8988T (cell line): ENCODE data around the gene IFNL3.
"Not testable (repeated sequence)": the region's sequence is repeated elsewhere in the genome, so short reads cannot be mapped to it uniquely, and the experiment has no call there.

ENCODE experiments used
- DNase-seq: peaks from one replicate; pipeline ENCODE4 v3.0.0; 2011

The IFNL3 gene

DNA sequence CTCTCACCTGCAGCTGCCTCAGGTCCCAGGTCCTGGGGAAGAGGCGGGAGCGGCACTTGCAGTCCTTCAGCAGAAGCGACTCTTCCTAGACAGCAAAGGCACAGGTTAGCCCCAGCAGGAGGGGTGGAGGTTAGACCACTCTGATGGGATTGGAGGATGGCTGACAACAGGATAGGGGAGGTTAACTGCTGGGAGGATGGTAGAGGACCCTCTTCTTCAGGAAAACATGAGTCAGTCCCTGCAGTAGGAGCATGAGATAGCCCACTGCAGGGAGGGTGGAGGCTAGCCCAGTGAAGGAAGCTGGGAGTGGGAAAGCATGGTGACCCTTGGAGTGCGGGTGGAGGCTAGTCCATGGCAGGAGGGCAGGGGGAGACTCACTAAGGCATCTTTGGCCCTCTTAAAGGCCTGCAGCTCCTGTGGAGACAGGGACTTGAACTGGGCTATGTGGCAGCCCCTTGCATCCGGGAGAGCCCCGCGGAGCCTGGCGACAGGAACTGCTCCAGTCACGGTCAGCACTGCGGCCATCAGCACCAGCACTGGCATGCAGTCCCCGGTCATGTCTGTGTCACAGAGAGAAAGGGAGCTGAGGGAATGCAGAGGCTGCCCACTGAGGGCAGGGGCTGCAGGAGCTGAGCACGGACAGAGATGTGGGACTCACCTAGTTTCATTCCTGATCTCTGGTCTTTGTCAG, at the start of gene IFNL3:
IFNL3 (minus strand) TSS at position 597 of the 691 bp plus-strand sequence; CDS start at position 558, 39 bp downstream.
- not testable (repeated sequence) for DNase-seq

DNA sequence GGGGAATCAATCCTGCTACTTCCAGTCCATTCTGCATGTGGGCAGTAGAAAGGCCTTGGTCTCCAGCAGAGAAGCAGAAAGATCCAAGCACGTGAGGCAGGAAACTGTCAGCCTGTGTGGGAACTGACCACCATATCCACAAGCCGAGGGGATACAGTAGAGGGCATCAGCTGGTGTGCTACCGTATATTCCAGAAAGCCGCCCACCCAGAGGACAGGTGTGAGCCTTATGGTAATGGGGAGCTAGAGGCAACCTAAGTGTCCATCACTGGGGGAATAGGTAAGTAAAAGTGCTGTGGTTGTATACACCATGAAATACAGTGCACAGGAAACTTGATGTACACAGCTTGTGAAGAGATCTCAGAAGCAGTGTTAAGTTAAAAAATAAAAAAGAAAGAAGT, 48.6 kb upstream of the IFNL3 start:
- DNase-seq, result no peak

DNA sequence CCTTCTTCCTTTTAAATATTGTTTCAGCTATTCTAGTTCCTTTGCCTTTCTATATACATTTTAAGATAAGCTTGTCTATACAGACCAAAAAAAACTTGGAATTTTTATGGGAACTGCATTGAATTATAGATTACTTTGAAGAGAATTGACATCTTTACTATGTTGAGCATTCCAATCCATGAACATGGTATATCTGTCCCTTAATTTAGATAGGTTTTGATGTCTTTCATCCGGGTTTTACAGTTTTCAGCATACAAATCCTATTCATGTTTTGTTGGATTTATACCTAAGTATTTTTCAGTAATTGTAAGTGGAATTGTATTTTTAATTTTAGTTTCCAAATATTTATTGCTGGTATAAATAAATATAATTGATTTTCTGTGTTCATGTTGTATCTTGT, 39.2 kb upstream of the IFNL3 start:
- DNase-seq, result peak; percentile 1

DNA sequence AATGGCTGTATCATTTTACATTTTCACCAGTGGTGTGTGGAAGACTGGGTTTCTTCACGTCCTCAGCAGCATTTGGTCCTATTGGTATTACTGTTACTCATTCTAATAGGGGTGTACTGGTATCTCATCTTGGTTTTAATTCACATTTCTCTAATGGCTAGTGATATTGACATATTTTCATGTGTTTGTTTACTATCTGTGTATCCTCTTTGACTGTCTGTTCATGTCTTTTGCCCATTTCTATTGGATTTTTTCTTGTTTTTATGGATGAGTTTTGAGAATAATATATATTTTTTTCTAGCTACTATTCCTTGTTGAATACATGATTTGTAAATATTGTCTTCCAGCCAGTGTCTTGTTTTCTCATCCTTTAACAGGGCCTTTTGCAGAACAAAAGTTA, 37.2 kb upstream of the IFNL3 start:
- peak; percentile 1 for DNase-seq

DNA sequence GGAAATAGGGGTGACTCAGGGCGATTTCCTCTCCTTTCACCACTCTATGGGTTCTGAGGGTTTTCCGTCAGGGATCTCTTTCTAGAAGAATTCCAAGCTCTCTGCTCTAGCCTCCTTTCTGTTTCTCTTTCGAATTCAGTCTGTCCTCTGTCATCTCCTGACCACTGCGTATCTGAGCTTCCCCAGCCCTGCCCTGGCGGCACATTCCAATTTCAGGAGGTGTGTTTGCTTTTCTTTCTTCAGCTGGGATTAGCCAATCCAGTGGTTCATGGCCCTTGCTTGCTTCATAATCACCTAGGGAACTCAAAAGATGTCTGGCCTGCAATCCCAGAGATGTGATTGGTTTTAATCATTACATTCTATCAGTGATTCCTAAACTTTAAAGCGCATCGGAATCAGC, 32.8 kb upstream of the IFNL3 start:
- DNase-seq, result peak; percentile 10

DNA sequence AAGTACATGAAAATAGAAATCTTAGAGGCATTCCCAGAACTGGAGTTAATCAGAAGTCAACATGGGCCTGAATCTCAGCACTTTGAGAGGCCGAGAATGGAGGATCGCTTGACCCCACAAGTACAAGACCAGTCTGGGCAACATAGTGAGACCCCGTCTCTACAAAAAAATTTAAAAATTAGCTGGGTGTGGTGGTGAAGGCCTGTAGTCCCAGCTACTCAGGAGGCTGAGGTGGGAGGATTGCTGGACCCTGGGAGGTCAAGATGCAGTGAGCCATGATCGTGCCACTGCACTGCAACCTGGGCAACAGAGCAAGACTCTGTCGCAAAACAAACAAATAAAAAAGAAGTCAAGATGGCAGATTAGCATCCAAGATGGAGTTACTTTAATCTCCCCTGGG, 31.9 kb upstream of the IFNL3 start:
- DNase-seq, result no peak

DNA sequence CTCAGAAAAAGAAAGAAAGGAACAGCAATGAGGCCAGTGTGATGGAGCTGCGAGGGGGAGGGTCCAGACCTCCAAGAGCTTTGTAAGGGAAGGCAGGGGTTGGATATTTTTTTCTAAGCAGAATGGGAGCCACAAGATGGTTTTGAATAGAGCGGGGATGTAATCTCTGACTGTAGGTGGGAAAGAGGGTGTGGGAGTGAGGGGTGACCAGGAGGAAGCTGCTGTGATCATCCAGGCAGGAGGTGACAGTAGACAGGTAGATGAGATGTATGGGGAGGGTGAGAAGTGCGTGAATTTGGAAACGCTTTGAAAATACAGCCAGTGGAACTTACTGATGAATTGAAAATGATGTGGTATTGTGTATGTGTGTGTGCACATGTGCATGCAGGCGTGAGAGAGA, 30.8 kb upstream of the IFNL3 start:
- peak; percentile 11 for DNase-seq

DNA sequence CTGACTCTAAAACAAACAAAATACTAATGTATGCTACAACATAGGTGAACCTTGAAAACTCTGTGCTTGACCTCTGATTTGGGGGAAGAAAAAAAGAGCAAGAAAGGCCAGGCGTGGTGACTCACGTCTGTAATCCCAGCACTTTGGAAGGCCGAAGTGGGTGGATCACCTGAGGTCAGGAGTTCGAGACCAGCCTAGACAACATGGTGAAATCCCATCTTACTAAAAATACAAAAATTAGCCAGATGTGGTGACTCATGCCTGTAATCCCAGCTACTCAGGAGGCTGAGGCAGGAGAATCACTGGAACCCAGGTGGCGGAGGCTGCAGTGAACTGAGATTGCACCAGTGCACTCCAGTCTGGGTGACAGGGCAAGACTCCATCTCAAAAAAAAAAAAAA, 29.1 kb upstream of the IFNL3 start:
- DNase-seq, result not testable (repeated sequence)

DNA sequence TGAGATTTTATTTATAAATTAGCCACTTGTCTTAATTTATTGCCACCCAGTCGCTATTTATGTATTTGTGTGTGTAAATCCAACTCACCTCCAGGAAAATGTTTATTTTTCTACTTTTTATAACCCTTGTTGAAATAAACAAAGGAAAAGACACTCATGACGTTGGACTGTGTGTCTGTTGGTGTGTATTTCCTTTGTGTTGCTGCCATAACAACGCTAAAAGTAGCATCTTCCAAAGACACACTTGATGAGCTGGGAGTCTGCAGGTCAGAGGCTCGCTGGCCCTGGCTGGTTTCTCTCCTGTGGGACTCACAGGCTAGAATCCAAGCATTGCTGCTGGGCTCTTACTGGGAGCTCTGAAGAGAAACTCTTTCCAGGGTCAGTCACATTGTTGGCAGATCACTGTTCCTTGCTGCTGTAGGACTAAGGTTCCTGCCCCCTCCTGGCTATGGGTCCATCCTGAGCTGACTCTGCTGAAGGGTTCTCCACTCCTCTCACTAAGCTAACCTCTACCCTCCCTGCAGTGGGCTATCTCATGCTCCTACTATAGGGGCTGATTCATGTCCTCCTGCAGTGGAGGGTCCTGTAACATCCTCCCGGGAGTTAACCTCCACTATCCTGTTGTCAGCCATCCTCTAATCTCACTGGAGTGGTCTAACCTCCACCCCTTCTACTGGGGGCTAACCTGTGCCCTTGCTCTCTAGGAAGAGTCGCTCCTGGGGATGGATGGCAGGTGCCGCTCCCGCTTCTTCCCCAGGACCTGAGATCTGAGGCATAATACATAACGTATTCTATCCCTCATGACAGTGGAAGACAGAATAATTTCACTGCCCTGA, 25.4 kb upstream of the IFNL3 start:
- DNase-seq, result peak; percentile 56

DNA sequence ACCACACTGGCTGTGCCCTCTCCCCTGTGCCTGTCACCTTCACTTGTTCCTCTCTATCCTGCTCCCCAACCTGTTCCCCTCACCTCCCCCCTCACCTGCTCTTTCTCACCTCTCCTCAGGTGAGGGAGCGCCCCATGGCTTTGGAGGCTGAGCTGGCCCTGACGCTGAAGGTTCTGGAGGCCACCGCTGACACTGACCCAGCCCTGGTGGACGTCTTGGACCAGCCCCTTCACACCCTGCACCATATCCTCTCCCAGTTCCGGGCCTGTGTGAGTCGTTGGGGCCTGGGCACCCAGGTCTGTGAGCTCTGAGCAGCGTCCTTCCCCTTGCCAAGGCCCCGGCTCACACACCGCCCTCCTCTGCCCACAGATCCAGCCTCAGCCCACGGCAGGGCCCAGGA, 24.6 kb upstream of the IFNL3 start:
- peak; percentile 18 for DNase-seq

DNA sequence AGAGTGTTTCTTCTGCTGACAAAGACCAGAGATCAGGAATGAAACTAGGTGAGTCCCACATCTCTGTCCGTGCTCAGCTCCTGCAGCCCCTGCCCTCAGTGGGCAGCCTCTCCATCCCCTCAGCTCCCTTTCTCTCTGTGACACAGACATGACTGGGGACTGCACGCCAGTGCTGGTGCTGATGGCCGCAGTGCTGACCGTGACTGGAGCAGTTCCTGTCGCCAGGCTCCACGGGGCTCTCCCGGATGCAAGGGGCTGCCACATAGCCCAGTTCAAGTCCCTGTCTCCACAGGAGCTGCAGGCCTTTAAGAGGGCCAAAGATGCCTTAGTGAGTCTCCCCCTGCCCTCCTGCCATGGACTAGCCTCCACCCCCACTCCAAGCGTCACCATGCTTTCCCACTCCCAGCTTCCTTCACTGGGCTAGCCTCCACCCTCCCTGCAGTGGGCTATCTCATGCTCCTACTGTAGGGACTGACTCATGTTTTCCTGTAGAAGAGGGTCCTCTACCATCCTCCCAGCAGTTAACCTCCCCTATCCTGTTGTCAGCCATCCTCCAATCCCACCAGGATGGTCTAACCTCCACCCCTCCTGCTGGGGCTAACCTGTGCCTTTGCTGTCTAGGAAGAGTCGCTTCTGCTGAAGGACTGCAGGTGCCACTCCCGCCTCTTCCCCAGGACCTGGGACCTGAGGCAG, 23.9 kb upstream of the IFNL3 start:
- DNase-seq, result peak; percentile 15

DNA sequence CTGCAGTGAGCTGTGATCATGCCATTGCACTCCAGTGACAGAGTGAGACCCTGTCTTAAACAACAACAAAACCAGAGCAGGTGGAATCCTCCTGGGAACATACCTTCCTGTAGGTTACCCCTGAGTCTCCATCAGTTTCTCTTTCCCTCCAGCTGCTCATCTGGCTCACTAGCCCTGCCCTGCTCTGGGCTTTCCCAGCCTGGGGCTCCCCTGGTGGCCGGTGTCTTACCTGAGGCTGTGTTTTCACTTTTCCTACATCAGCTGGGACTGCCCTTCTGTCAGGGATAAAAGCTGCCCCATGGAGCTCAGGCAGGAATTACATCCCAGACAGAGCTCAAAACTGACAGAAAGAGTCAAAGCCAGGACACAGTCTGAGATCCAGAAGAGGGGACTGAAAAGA, 23.3 kb upstream of the IFNL3 start, which contains the start of gene IFNL2:
IFNL2 (plus strand) TSS at position 312 of the 400 bp plus-strand sequence. CDS start 173 bp downstream, outside the sequence.
- not testable (repeated sequence) for DNase-seq

DNA sequence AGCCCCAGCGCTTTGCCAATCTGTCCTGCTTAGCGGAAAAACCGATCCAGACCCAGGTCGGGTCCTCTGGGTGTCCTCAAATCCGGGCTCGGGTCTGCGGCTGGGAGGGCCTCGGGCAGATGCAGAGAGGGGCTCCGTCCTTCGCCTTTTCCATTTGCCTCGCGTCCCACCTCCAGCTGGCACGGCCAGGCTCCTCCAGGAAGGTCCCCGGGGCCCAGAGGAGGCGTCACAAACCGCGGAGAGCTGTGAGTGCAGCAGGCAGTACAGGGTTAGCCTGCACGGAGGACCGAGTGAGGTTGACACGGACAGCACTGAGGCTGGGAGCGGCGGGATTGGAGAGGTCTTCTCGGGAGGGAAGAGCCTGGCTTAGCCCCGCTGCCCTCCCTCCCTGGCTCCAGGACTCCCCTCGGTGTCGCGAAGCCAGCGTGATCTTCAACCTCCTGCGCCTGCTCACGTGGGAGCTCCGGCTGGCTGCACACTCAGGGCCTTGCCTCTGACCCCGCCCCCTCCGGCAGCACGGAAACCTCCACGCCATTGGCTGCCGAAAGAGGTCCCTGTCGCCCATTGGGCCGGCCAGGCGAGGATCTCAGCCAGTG, 20.6 kb upstream of the IFNL3 start:
- peak; percentile 75 for DNase-seq

DNA sequence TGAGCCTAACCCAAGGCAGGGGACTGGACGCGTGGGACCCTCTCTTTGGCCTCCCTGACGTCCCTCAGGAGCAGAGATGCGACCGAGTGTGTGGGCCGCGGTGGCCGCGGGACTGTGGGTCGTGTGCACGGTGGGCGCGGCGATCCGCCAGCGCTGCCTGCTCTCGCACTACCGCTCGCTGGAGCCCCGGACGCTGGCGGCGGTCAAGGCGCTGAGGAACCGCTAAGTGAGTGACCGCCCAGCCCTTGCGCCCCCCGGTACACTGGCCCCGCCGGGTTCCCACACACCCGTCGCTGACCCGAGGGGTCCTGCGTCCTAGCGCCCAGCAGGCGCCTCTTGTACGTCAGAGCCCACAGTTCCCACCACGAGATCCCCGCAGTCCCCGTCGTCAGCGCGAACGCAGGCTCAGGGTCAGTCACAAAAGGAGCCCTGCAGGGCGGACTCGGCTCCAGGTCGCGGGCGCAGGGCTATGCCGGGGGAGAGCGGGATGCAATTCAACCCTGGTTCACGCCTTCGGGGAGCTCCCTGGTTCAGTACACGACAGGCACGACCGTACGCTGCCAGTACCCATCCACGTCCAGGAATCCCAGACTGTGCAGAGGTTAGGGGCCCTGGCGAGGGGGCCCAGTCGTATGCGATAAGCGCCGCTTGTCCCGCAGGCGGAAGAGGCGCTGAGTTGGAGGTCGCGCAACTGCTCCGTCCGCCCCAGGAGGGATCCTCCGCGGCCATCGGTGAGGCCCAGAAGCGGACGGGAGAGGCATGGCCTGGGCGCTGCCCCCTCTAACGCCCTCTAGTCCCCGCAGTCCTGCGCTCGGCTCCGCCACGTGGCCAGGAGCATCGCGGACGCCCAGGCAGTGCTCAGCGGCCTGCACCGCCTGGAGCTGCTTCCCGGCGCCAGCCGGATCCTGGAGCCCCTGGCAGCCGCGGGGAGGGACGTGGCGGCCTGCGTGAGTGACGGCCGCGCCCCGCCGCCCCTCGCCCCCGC, 19.8 kb upstream of the IFNL3 start:
- peak; percentile 56 for DNase-seq

DNA sequence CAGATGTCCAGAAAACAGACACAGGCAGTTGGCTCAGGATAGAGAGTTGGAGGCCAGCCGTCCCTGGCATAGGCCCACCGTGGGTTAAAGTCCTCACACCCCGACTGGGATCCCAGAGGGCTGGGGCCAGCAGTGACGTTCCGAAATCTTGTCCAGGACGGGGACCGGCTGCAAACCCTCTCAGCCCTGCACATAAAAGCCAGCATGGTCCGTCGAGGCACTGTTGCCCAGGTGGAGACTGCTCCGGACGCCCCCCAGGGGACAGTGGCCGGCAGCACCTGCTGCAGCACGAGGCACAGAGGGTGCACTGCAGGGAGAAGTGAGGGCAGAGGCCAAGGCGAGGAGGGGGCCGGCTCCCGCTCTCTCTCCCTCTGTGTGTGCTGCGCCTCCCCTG, 19.1 kb upstream of the IFNL3 start:
- peak; percentile 83 for DNase-seq

DNA sequence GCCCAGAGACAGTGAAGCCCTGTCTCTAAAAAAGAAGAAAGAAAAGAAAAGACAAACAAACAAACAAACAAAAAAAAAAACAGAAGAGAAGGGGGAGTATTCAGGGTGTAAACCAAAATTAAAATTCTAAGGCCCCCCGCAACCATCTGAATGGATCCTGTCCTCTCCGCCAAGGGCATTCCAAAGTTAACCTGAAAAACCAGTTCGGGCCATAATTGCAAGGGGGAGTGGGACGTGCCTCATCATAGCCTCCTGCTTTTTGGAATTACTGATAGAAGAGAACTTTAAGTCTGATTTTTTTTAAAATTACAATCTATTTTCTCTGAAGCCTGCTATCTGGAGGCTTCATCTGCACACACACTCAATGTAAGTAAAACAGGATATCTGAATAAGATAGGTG, 17.7 kb upstream of the IFNL3 start:
- DNase-seq, result no peak

DNA sequence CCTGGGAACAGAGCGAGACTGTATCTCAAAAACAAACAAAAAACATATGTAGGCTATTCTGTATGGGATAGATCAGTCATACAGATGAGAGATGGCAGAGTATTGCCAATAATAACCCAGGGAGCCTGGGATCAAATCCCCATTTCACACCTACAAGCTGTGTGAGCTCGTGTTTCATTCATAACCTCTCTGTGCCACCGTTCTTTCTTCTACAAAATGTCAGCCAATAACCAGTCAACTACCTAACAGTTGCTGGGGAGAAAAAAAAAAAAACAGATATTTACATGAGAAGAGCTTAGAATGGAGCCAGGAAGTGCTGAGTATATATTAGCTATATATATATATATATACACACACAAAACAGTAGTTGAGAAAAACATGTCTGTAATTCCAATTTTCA, 16.9 kb upstream of the IFNL3 start:
- peak; percentile 36 for DNase-seq

DNA sequence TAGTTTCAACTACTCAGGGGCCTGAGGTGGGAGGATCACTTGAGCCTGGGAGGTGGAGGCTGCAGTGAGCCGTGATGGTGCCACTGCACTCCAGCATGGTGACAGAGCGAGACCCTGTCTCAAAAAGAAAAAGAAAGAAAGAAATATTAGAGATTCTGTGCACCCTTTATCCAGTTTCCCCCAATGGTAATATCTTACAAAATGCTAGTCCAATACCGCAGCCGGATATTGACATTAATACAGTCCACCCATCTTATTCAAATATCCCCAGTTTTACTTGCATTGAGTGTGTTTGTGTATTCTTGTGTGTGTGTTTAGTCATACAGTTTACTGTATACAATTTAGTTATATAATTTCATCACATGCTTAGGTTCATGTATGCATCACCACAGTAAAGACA, 12.4 kb upstream of the IFNL3 start:
- DNase-seq, result no peak

DNA sequence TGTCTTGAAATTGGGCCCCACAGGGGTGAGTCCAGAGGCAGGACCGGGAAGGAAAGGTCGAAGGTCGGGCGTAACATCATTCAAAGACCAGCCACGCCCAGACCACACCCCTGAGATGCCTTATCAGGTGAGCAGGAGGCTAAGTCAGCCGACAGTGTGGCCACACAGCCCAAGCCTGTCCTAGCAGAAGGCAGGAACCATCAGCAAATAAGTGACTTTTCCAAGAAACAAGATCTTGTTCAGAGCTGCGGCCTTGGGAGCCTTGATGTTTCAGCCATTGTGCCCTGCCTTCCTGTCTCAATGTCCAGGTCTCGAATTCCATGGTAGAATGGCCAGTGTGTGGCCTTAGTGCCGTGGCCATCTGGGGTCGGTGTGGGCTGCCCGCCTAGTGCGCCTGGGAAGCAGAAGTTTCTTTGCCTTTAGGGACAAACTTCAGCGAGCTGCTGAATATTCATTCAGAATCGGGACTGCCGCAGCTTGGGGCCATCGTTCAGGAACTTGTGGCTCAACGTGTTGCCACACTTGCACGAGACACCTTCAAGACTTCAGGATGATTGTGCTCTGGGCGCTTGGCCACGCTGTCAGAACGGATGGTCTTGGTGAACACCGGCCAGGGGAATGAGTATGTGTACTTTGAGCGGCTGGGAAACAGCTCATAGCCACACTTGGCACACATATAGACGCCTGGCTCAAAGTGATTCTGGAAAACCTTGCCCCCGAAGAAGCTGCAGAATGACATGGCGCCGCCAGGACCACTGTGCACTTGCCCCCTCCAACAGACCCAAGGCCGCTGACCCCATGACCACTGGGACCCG, 9.9 kb upstream of the IFNL3 start:
- DNase-seq, result no peak

DNA sequence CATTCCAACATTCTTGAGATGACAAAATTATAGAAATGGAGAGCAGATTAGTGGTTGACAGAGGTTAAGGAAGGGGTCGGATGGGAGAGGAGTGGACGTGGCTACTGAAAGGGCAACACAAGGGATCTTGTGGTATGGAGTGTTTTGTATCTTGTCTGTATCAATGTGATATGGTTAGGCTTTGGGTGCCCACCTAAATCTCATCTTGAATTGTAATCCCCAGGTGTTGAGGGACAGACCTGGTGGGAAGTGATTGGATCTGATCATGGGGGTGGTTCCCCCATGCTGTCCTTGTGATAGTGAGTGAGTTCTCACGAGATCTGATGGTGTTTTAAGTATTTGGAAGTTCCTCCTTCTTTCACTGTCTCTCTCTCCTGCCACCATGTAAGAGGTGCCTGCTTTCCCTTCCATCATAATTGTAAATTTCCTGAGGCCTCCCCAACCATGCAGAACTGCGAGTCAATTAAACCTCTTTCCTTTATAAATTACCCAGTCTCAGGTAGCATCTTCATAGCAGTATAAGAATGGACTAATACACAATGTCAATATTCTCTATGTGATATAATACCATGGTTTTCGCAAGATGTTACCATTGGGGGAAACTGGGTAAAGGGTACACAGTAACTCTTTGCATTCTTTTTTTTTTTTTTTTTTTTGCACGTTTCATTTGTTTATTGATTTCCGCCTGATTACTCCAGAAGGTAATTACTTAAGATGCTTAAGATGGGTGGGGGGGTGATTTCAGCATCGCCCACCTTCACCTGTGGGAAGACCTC, 8.8 kb upstream of the IFNL3 start:
- DNase-seq, result no peak
